Epithelial cell of esophagus (primary cell): ENCODE results near the gene PMPCA.

Experiments
- DNase-seq: peaks from one replicate; pipeline ENCODE4 v3.0.0; 2010; ENCODE audit warnings: low read depth
- H3K4me3 ChIP-seq: 2 replicates; pipeline ENCODE4 v1.5.1; 2011; ENCODE audit warnings: mild to moderate bottlenecking, low read length, control low read depth
- CTCF ChIP-seq: IDR thresholded peaks from 2 replicates; pipeline ENCODE4 v1.5.1; 2011; ENCODE audit warnings: low read depth, mild to moderate bottlenecking, low read length, control low read depth, inconsistent platforms; ENCODE audit not compliant: insufficient read depth; ENCODE audit errors: missing control alignments

PMPCA gene

GRCh38 chr9:136431782-136432350 lies 21.4 kb downstream of the PMPCA start:
- no peak for DNase-seq
- H3K4me3 ChIP-seq, result no peak overlapping the region
- TF ChIP-seq CTCF, result no peak

- no peak for TF ChIP-seq CTCF
- H3K4me3 ChIP-seq, result no peak overlapping the region
These were observed 22.1 kb downstream of the PMPCA start for GRCh38 chr9:136432591-136432990.

GRCh38 chr9:136433043-136433715 lies 22.7 kb downstream of the PMPCA start:
- H3K4me3 ChIP-seq, result no peak overlapping the region
- no peak for TF ChIP-seq CTCF
- no peak for DNase-seq

More at GRCh38 chr9:136432591-136432990, 22.1 kb downstream of the PMPCA start:
- DNase-seq, result no peak

- H3K4me3 ChIP-seq, result no peak overlapping the region
- TF ChIP-seq CTCF, result no peak
- no peak for DNase-seq
These were observed 23.6 kb downstream of the PMPCA start for GRCh38 chr9:136433849-136434579.

- no peak overlapping the region for H3K4me3 ChIP-seq
- no peak for DNase-seq
- TF ChIP-seq CTCF, result no peak
These were observed 24.2 kb downstream of the PMPCA start for GRCh38 chr9:136434580-136435169.

- no peak for DNase-seq
- no peak overlapping the region for H3K4me3 ChIP-seq
- no peak for TF ChIP-seq CTCF
These were observed 25.7 kb downstream of the PMPCA start for GRCh38 chr9:136436055-136436634.
